Motor neuron (in vitro differentiated cells): Measurements from ENCODE around the gene GPRC5D. TPM values are rescaled to one million over a fixed set of nuclear protein-coding genes. Genes with fewer than 3 reads are reported as not detected.

Experiments
- ATAC-seq, 8 experiments: fragments of 200-7000 bp; cut with Tn5 transposase; replicated peaks in 6 of 8; 2 replicates each; pipeline ENCODE4 v1.8.0; 2021; ENCODE audit warnings: mild to moderate bottlenecking in 8 of 8, moderate library complexity in 8 of 8
- H3K27ac ChIP-seq, 2 donors: fragments of 250-450 bp; sonication (Bioruptor Pico); 2 replicates each; pipeline ENCODE4 v1.9.0; 2021; ENCODE audit warnings: antibody characterized with exemption in 2 of 2, mild to moderate bottlenecking in 2 of 2, moderate library complexity in 1 of 2
- H3K4me1 ChIP-seq, 2 donors: fragments of 250-450 bp; sonication (Bioruptor Pico); replicated peaks in 1 of 2; 2 replicates each; pipeline ENCODE4 v1.6.1; 2021; ENCODE audit warnings: antibody characterized with exemption in 2 of 2, mild to moderate bottlenecking in 2 of 2, moderate library complexity in 1 of 2
- H3K4me3 ChIP-seq, 5 donors: fragments of 250-450 bp; sonication (Bioruptor Pico); 2 replicates each; pipeline ENCODE4 v1.9.0; 2021; ENCODE audit warnings: antibody characterized with exemption in 5 of 5, mild to moderate bottlenecking in 5 of 5, moderate library complexity in 4 of 5
- WGBS, 10 experiments: fragments of 450-650 bp; shearing (Covaris generic); methylation state at CpG; one replicate each; pipeline ENCODE4 v1.0.0; 2022; 5-methylcytosine and 5-hydroxymethylcytosine counted together
- in situ Hi-C, 9 experiments: fragments of 400-800 bp; cut with MboI; loops; one replicate each; pipeline ENCODE4 v1.15.0; 2021; ENCODE audit warnings: low sequenced_read_pairs in 9 of 9, low pct_unique_long_range_greater_than_20kb in 2 of 9; ENCODE audit not compliant: unreplicated experiment in 9 of 9
- total RNA-seq, 8 experiments: library from RNA; unstranded; fragments of 300-600 nt; gene quantifications; 2 replicates each; pipeline versions ENCODE4 v1.2.3 to v1.2.4, GENCODE V29; 2022

GPRC5D gene
- total RNA-seq, 8 experiments from 2014 or later = 0.66 to 4.7 (median 0.88) TPM; not detected in 3

DNA sequence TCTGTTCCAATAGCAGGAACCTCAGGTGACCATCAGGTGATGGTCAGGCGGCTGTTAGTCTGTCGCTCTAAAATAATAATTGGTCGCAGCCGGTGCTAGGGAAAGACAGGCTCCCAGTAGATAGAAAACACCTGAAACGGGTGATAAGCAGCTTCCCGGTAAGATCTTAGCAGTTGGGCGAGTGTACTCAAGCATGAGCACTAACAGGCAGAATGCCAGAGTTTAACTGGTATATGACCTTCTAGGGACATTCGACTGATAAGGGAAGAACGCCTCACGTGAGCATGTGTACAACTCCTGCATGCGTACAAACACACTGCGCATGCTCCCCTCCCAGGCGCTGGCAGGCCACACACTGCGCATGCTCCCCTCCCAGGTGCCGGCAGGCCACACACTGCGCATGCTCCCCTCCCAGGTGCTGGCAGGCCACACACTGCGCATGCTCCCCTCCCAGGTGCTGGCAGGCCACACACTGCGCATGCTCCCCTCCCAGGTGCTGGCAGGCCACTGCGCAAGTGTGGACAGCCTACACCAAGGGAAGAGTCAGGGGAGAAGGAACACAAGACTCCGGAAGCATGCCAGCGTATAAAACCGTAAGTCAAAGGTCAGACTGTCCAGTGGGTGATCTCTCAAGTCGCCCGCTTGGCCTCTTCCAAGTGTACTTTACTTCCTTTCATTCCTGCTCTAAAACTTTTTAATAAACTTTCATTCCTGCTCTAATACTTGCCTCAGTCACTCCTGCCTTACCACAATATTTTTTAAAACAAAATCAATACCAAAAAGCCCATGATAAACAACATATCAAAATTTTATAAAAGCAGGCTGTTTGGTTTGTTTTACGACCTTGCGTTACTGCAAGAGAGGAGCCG is 24.5 kb downstream of the GPRC5D start:
- Histone ChIP-seq H3K27ac (no peak overlapping the region), H3K4me1 (peaks cover 5 to 14% of the 10 kb centered on the region in 2 donors), H3K4me3 (no peak overlapping the region)
- in situ Hi-C loops = no loop called here
- WGBS, 10 experiments = 52 to 100% (median 91%) methylated on average over 2 to 10 of the region's 27 CpGs; no CpG with 5 or more reads in 1 of the 10 experiments
- peak in 1 of 8 experiments; percentile 79 for ATAC-seq

- Histone ChIP-seq H3K4me3 (no peak overlapping the region), H3K4me1 (peaks cover 5 to 20% of the 10 kb centered on the region in 2 donors), H3K27ac (no peak overlapping the region)
- WGBS, 10 experiments = 60 to 100% (median 93%) methylated on average over 1 to 12 of the region's 18 CpGs; no CpG with 5 or more reads in 2 of the 10 experiments
- in situ Hi-C loops = no loop called here
- peak in 1 of 8 experiments; percentile 20 for ATAC-seq
These were observed 25.3 kb downstream of the GPRC5D start for GRCh38 chr12:12926571-12927071.

GRCh38 chr12:12925388-12925787 is 26.6 kb downstream of the GPRC5D start:
- in situ Hi-C loops = no loop called here
- peak in 2 of 8 experiments; percentile 36 to 55 for ATAC-seq
- H3K4me3 ChIP-seq = no peak overlapping the region
- 0 to 42% (median 4%) methylated on average over 1 of the region's 1 CpG; no CpG with 5 or more reads in 2 of the 10 experiments for WGBS, 10 experiments
- H3K4me1 ChIP-seq = peaks cover 5 to 24% of the 10 kb centered on the region in 2 donors
- H3K27ac ChIP-seq = peak overlapping the region in 1 of 2 donors; percentile 55

DNA sequence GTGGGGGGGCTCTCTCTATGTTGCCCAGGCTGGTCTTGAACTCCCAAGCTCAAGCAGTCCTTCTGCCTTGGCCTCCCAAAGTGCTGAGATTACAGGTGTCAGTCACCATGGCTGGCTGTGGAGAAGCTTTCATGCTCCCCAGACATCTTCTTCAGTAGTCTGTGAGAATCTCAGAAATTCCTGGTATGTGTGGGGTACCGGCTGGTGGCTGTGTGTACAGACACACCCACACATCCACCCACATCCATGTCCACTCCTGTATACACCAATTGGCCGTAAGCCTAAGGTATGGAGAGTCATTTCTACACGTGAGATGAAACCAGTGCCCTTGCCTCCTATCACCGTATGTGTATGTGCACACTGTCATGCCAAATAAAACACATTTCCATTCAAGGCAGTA is 27.8 kb downstream of the GPRC5D start:
- 60 to 100% (median 91%) methylated on average over 1 to 3 of the region's 4 CpGs; no CpG with 5 or more reads in 2 of the 10 experiments for WGBS, 10 experiments
- Histone ChIP-seq H3K27ac (no peak overlapping the region), H3K4me3 (no peak overlapping the region), H3K4me1 (peaks cover 5 to 24% of the 10 kb centered on the region in 2 donors)
- in situ Hi-C loops = loop anchor here in 3 of 9 experiments (25.0 kb wide), 1 partner anchor 288 kb away; no protein-coding TSS in a partner anchor
- ATAC-seq = no peak

GRCh38 chr12:12922978-12923377 is 29.0 kb downstream of the GPRC5D start:
- Histone ChIP-seq H3K4me1 (peaks cover 5 to 24% of the 10 kb centered on the region in 2 donors), H3K4me3 (no peak overlapping the region), H3K27ac (no peak overlapping the region)
- no peak for ATAC-seq
- 80 to 100% (median 88%) methylated on average over 1 to 4 of the region's 7 CpGs; no CpG with 5 or more reads in 4 of the 10 experiments for WGBS, 10 experiments
- in situ Hi-C loops = loop anchor here in 3 of 9 experiments (25.0 kb wide), 1 partner anchor 289 kb away; no protein-coding TSS in a partner anchor

DNA sequence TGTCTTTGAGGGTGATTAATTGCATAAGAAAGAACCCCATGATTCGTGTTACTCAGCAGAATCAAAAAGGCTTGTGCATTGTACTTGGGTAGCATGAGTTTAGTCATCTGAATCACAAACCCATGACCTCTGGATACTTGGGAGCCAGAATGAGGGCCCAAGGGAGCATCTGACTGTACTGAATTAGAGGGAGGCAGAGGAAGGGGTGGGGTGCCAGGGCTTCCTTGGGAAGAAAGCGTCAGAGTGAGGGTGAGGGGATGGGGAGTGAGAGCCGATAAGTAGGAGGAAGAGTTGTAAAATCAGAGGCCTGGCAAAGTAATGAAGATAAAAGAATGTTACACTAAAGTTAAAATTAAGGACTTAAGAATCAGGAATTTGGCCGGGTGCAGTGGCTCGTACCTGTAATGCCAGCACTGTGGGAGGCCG is 29.8 kb downstream of the GPRC5D start:
- peaks cover 5 to 25% of the 10 kb centered on the region in 2 donors for H3K4me1 ChIP-seq
- in situ Hi-C loops = loop anchor here in 3 of 9 experiments (25.0 kb wide), 1 partner anchor 290 kb away; no protein-coding TSS in a partner anchor
- no peak overlapping the region for H3K4me3 ChIP-seq
- 14 to 66% (median 41%) methylated on average over 1 to 6 of the region's 6 CpGs; no CpG with 5 or more reads in 1 of the 10 experiments for WGBS, 10 experiments
- H3K27ac ChIP-seq = peak overlapping the region in 1 of 2 donors; percentile 21
- ATAC-seq = peak in 7 of 8 experiments; percentile 25 to 94 (median 83)

DNA sequence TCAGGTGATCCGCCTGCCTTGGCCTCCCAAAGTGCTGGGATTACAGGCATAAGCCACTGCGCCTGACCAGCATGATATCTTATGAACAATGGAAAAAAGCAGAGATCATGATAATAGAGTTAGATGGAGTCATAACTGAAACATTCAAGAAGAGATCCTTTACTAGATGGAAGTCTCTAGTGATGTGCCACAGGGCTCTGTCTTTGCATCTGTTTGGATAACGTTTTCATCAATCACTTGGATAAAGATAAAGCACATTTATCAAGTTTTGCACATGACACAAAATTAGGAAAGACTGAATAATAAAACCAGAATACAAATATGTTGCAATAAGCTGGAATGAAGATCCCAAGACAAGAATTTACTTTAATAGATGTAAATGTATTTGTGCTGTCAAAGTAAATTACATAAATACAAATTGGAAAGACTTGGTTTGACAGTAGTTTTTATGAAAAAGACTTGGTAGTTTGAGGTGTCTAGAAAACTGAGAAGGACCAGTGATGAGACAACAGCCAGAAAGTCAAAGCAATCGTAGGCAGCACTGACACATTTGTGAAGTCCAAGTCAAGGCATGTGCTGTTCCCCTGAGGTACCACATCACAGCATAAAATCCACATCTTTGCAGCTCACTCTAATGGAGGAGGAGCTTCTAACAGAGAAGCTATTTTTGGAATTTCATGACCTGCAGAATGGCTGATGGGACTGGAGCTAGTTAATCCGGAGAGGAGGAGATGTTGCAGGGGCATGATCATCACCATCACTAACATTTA is 32.1 kb downstream of the GPRC5D start:
- in situ Hi-C loops = loop anchor here in 7 of 9 experiments (10.0 to 25.0 kb wide), 3 partner anchors 65 to 295 kb away; no protein-coding TSS in a partner anchor
- ATAC-seq = no peak
- WGBS, 10 experiments = 40 to 100% (median 81%) methylated on average over 2 to 4 of the region's 5 CpGs; no CpG with 5 or more reads in 1 of the 10 experiments
- no peak overlapping the region for H3K27ac ChIP-seq
- H3K4me1 ChIP-seq = peaks cover 7 to 21% of the 10 kb centered on the region in 2 donors
- H3K4me3 ChIP-seq = no peak overlapping the region

GRCh38 chr12:12918781-12919389 is 33.1 kb downstream of the GPRC5D start:
- Histone ChIP-seq H3K4me3 (no peak overlapping the region), H3K27ac (no peak overlapping the region), H3K4me1 (peaks cover 7 to 21% of the 10 kb centered on the region in 2 donors)
- in situ Hi-C loops = loop anchor here in 7 of 9 experiments (10.0 to 25.0 kb wide), 3 partner anchors 66 to 296 kb away; no protein-coding TSS in a partner anchor
- WGBS, 10 experiments = 50 to 100% (median 96%) methylated on average over 1 to 6 of the region's 6 CpGs
- no peak for ATAC-seq

DNA sequence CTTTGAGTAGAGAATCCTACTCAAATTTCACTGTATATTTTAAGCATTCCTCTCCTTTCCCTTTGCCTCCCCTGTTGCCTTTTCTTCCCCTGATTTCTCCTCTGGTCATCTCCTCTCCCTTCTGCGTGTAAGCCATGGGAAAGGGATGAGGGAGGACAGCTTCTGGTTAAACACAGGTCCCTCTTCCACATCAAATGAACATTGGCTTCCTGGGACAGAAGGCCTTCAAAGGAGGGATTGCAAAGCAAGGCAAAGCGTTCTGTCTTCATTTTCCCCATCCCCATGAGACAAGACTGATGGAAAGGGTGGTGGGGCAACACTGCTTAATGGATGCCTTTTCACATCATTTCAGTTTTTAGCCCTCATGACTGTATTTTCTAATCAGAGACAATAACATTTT is 34.5 kb downstream of the GPRC5D start:
- 83 to 100% (median 100%) methylated on average over 1 to 2 of the region's 2 CpGs; no CpG with 5 or more reads in 2 of the 10 experiments for WGBS, 10 experiments
- Histone ChIP-seq H3K4me1 (peaks cover 7 to 21% of the 10 kb centered on the region in 2 donors), H3K27ac (no peak overlapping the region), H3K4me3 (no peak overlapping the region)
- ATAC-seq = no peak
- in situ Hi-C loops = loop anchor here in 7 of 9 experiments (10.0 to 25.0 kb wide), 3 partner anchors 67 to 297 kb away; no protein-coding TSS in a partner anchor

DNA sequence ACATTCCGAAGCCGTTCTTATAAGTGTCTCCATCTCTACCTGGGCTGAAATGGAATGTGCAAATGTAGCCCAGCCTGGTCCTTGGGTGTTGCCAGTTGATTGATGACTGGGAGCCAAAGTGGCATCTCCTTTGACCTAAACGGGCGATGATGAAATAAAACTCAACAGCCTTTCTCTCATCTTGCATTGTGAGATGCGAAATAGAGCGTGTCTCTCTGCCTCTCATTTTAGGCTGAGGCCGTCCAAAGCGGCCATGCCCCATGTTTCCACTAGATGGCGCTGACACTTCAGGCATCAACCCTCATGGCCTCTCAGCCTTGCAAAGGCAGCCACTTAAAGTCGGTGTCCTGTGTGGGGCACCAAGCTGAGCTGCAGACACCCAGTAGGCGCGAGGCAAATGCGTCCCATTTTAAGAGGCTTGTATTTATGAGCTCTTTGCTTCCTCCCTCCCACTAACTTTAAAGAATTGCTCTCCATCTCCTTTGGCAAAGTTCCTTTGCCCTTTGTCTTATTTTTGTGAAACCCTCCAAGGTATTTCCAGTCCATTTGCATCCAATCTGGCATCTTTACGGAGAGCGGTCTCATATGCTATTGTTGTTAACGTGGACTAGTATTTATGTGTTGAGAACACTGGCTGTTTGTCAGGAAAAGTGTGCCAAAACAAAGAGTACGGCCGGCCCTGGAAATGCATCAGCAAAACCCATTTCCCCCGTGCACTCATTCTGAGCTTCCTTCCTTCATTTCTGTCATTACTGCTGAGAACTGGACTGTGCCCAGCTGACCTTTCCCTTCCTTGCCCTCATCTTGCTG is 35.6 kb downstream of the GPRC5D start:
- no peak overlapping the region for H3K4me3 ChIP-seq
- WGBS, 10 experiments = 0 to 62% (median 27%) methylated on average over 2 to 14 of the region's 19 CpGs; no CpG with 5 or more reads in 2 of the 10 experiments
- in situ Hi-C loops = loop anchor here in 7 of 9 experiments (10.0 to 25.0 kb wide), 3 partner anchors 68 to 298 kb away; no protein-coding TSS in a partner anchor
- H3K27ac ChIP-seq = no peak overlapping the region
- peaks cover 7 to 12% of the 10 kb centered on the region in 2 donors for H3K4me1 ChIP-seq
- peak; percentile 56 to 99 (median 98) for ATAC-seq

- peak in 2 of 8 experiments; percentile 4 to 15 for ATAC-seq
- 67 to 90% (median 82%) methylated on average over 1 to 8 of the region's 10 CpGs; no CpG with 5 or more reads in 4 of the 10 experiments for WGBS, 10 experiments
- H3K4me1 ChIP-seq = peaks cover 7 to 10% of the 10 kb centered on the region in 2 donors
- H3K4me3 ChIP-seq = no peak overlapping the region
- in situ Hi-C loops = loop anchor here in 7 of 9 experiments (10.0 to 25.0 kb wide), 3 partner anchors 69 to 299 kb away; no protein-coding TSS in a partner anchor
- no peak overlapping the region for H3K27ac ChIP-seq
These were observed 36.3 kb downstream of the GPRC5D start for GRCh38 chr12:12915656-12916055.
